OCI-LY1 (cell line): Measurements from ENCODE around the gene P2RY8.

Experiments
- H2AFZ ChIP-seq: fragments of 200-600 bp; sonication (generic), shearing (Covaris generic); 2 replicates; pipeline ENCODE4 v1.6.0; 2014; ENCODE audit warnings: antibody characterized with exemption, mild to moderate bottlenecking, low read length
- H3F3A ChIP-seq: fragments of 200-600 bp; sonication (generic), shearing (Covaris generic); 2 replicates; pipeline ENCODE4 v1.6.0; 2014; ENCODE audit warnings: mild to moderate bottlenecking, antibody characterized with exemption, low read length, moderate library complexity; ENCODE audit not compliant: insufficient read depth
- H3K27ac ChIP-seq: fragments of 200-600 bp; sonication (generic); 2 replicates; pipeline ENCODE4 v1.5.1; 2014; ENCODE audit warnings: low read length, mixed run types, mild to moderate bottlenecking, low read depth; ENCODE audit not compliant: poor library complexity, severe bottlenecking
- H3K27me3 ChIP-seq: fragments of 200-600 bp; sonication (generic); 2 replicates; pipeline ENCODE4 v1.6.0; 2014; ENCODE audit warnings: antibody characterized with exemption, mild to moderate bottlenecking, low read length, moderate library complexity; ENCODE audit not compliant: insufficient read depth
- H3K36me3 ChIP-seq: fragments of 200-600 bp; sonication (generic); 2 replicates; pipeline ENCODE4 v1.6.1; 2014; ENCODE audit warnings: mild to moderate bottlenecking, antibody characterized with exemption, low read length, moderate library complexity, mixed read lengths; ENCODE audit not compliant: insufficient read depth
- H3K4me1 ChIP-seq: fragments of 200-600 bp; sonication (generic); 2 replicates; pipeline ENCODE4 v1.5.1; 2014; ENCODE audit warnings: mild to moderate bottlenecking, low read length, moderate library complexity; ENCODE audit not compliant: insufficient read depth, severe bottlenecking
- H3K4me2 ChIP-seq: fragments of 200-600 bp; sonication (generic), shearing (Covaris generic); 2 replicates; pipeline ENCODE4 v1.6.1; 2014; ENCODE audit warnings: low read length
- H3K4me3 ChIP-seq: fragments of 200-600 bp; sonication (generic); 2 replicates; pipeline ENCODE4 v1.5.1; 2014; ENCODE audit warnings: low read length, low read depth, mild to moderate bottlenecking, mixed read lengths; ENCODE audit not compliant: poor library complexity, severe bottlenecking
- H3K79me2 ChIP-seq: fragments of 200-600 bp; shearing (Covaris generic); 2 replicates; pipeline ENCODE4 v1.6.1; 2016; ENCODE audit warnings: mixed run types, low read length, mixed read lengths; ENCODE audit not compliant: insufficient read depth
- H3K9ac ChIP-seq: fragments of 200-600 bp; sonication (generic), shearing (Covaris generic); 2 replicates; pipeline ENCODE4 v1.6.1; 2014; ENCODE audit warnings: mild to moderate bottlenecking, low read length, mixed read lengths
- H3K9me2 ChIP-seq: fragments of 200-600 bp; sonication (generic), shearing (Covaris generic); 2 replicates; pipeline ENCODE4 v1.6.1; 2014; ENCODE audit warnings: low read depth, mild to moderate bottlenecking, low read length, mixed read lengths
- H3K9me3 ChIP-seq: fragments of 200-600 bp; shearing (Covaris generic); 2 replicates; pipeline ENCODE4 v1.6.1; 2014; ENCODE audit warnings: low read length, mixed read lengths
- H4K20me1 ChIP-seq: fragments of 200-600 bp; sonication (generic), shearing (Covaris generic); 2 replicates; pipeline ENCODE4 v1.6.0; 2016; ENCODE audit warnings: mild to moderate bottlenecking, low read length; ENCODE audit not compliant: insufficient read depth
- EZH2 ChIP-seq: fragments of 200-600 bp; sonication (generic), shearing (Covaris generic); IDR thresholded peaks from 2 replicates; pipeline ENCODE4 v1.8.0; 2017; ENCODE audit warnings: borderline replicate concordance, mixed run types, mild to moderate bottlenecking, antibody characterized with exemption, low read length, moderate library complexity, mixed read lengths
- TF ChIP-seq, protein P1 (sequence below): fragments of 200-600 bp; sonication (generic), shearing (Covaris generic); IDR thresholded peaks from 2 replicates; pipeline ENCODE4 v1.5.1; 2017; ENCODE audit warnings: mild to moderate bottlenecking, antibody characterized with exemption, low read length, moderate library complexity, mixed read lengths

Gene P2RY8

DNA sequence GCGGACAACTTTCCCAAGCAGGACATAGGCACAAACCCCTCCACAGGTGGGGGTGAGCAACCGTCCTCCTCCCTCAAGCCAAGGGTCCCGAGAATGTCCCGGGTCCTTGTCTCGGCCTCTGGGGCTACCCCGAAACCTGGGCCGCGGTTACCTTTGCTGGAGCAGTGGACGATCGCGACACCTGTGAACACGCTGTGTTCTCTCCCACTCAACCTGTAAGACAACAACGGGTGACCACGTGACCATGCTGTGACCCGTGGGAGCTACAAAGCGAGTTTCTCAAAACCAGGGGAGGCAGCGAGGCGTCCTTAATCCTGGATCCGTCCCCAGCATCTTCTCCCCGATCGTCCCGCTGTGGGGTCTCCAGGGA is 102.1 kb downstream of the P2RY8 start:
- no peak overlapping the region for H3K9ac ChIP-seq
- no peaks in the 10 kb centered on the region for H3K79me2 ChIP-seq
- H3K27ac ChIP-seq = no peak overlapping the region
- H3K4me1 ChIP-seq = no peaks in the 10 kb centered on the region
- TF ChIP-seq EZH2 = no peak
- TF ChIP-seq, protein P1, sequence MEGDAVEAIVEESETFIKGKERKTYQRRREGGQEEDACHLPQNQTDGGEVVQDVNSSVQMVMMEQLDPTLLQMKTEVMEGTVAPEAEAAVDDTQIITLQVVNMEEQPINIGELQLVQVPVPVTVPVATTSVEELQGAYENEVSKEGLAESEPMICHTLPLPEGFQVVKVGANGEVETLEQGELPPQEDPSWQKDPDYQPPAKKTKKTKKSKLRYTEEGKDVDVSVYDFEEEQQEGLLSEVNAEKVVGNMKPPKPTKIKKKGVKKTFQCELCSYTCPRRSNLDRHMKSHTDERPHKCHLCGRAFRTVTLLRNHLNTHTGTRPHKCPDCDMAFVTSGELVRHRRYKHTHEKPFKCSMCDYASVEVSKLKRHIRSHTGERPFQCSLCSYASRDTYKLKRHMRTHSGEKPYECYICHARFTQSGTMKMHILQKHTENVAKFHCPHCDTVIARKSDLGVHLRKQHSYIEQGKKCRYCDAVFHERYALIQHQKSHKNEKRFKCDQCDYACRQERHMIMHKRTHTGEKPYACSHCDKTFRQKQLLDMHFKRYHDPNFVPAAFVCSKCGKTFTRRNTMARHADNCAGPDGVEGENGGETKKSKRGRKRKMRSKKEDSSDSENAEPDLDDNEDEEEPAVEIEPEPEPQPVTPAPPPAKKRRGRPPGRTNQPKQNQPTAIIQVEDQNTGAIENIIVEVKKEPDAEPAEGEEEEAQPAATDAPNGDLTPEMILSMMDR = no peak
- H4K20me1 ChIP-seq = no peaks in the 10 kb centered on the region
- no peaks in the 10 kb centered on the region for H3K9me3 ChIP-seq
- H3K36me3 ChIP-seq = peaks cover 65% of the 10 kb centered on the region
- no peak overlapping the region for H3K4me2 ChIP-seq
- no peaks in the 10 kb centered on the region for H3K27me3 ChIP-seq
- no peaks in the 10 kb centered on the region for H3F3A ChIP-seq
- H2AFZ ChIP-seq = no peak overlapping the region
- H3K4me3 ChIP-seq = no peak overlapping the region
- H3K9me2 ChIP-seq = no peaks in the 10 kb centered on the region

DNA sequence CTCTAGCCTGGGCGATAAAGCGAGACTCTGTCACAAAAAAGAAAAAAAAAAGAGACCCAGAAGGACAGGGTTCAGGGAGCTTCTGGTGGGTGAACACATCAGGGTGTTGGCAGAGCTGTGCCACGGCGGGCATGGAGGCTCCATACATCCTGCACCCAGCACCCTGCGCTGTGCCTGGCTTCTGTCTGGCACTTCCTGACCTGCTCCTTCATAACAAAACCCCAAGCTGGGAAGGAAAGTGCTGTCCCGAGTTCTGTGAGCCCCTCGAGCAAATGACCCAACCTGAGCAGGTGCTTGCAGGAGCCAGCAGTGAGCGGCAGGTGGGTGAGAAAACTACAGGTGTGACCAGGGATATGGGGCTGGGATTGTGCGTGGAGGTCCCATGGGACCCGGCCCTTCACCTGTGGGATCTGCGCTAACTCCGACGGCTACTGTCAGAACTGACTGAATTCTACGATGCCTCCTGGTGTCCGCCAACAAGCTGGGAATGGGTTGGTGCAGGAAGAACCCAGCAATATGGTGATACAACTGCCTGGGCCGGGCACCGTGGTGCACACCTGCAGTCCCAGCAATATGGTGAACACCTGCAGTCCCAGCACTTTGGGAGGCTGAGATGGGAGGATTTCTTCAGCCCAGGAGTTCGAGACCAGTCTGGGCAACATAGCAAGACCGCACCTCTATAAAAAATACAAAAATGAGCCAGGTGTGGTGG is 103.2 kb downstream of the P2RY8 start:
- peaks cover 55% of the 10 kb centered on the region for H3K36me3 ChIP-seq
- no peak for TF ChIP-seq EZH2
- TF ChIP-seq, protein P1 = no peak
- H3K9me3 ChIP-seq = no peaks in the 10 kb centered on the region
- no peak overlapping the region for H2AFZ ChIP-seq
- no peaks in the 10 kb centered on the region for H3K9me2 ChIP-seq
- H3K27ac ChIP-seq = no peak overlapping the region
- no peak overlapping the region for H3K4me3 ChIP-seq
- no peaks in the 10 kb centered on the region for H3K4me1 ChIP-seq
- no peaks in the 10 kb centered on the region for H3K79me2 ChIP-seq
- no peaks in the 10 kb centered on the region for H3F3A ChIP-seq
- no peak overlapping the region for H3K4me2 ChIP-seq
- H3K27me3 ChIP-seq = no peaks in the 10 kb centered on the region
- H4K20me1 ChIP-seq = no peaks in the 10 kb centered on the region
- H3K9ac ChIP-seq = no peak overlapping the region

DNA sequence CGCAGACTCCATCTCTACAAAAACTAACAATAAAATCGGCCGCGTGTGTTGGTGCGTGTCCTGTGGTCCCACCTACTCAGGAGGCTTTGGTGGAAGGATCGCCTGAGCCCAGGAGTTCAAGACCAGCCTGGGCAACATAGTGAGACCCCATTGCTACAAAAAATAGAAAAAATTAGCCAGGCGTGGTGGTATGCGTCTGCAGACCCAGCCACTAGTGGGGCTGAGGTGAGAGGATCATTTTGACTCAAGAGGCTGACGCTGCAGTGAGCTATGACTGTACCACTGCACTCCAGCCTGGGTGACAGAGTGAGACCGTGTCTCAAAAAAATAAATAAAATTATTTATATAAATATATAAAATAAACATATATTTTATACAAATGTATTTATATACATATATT is 106.5 kb downstream of the P2RY8 start:
- Histone ChIP-seq H3K36me3 (peaks cover 45% of the 10 kb centered on the region), H3F3A (no peaks in the 10 kb centered on the region), H3K4me1 (no peaks in the 10 kb centered on the region), H3K4me2 (no peak overlapping the region), H3K27ac (no peak overlapping the region), H2AFZ (no peak overlapping the region), H3K79me2 (no peaks in the 10 kb centered on the region), H3K9me3 (no peaks in the 10 kb centered on the region), H3K4me3 (no peak overlapping the region), H3K27me3 (no peaks in the 10 kb centered on the region), H4K20me1 (no peaks in the 10 kb centered on the region), H3K9me2 (no peaks in the 10 kb centered on the region), H3K9ac (no peak overlapping the region)
- TF ChIP-seq EZH2 = no peak
- TF ChIP-seq, protein P1 = no peak
